ENCODE measurements around the gene HNRNPM. TPM values are rescaled to one million over a fixed set of nuclear protein-coding genes. Genes with fewer than 3 reads are reported as not detected.
A peak's percentile ranks its signal among the peaks of the same experiment; 100 is the strongest.

HNRNPM gene
- total RNA-seq, 1 experiment from 2014 or later: 298 TPM

GRCh38 chr19:8459095-8459494, 14.3 kb downstream of the HNRNPM start:
- no peaks in the 10 kb centered on the region for H3K9me2 ChIP-seq (ENCODE audit: insufficient read depth)
- BruUV-seq (replicated peaks): no TSS peak
- intact Hi-C loops (cut with micrococcal nuclease): no loop called here
- ChIA-PET POLR2A (no interaction called here), RAD21 (ENCODE audit: low non-redundant PET in 1 of 2, low total read pairs in 2 of 2, uncharacterized antibody in 2 of 2, unreplicated experiment in 2 of 2) (no interaction called here), CTCF (no interaction called here)
- H4K20me1 ChIP-seq (ENCODE audit: insufficient read depth): peaks cover 88% of the 10 kb centered on the region
- no peaks in the 10 kb centered on the region for H3K9me3 ChIP-seq (ENCODE audit: control insufficient read depth in 1 of 2, insufficient read depth in 1 of 2, low read depth in 1 of 2, low read length in 2 of 2)
- no peak for TF ChIP-seq SRF (IDR thresholded peaks at IDR 0.05; ENCODE audit: low read depth)
- no peak for TF ChIP-seq RAD21 (IDR thresholded peaks at IDR 0.05; ENCODE audit: low read depth)
- TF ChIP-seq CEBPB (IDR thresholded peaks at IDR 0.05; ENCODE audit: low read depth): no peak
- no peak for TF ChIP-seq MAX (IDR thresholded peaks at IDR 0.05)
- DNase-seq (ENCODE audit: low read depth, low spot score) (no peak), ATAC-seq (no peak)
- H3K36me3 ChIP-seq (ENCODE audit: control insufficient read depth in 1 of 2, insufficient read depth in 2 of 2, low read length in 2 of 2): peaks cover 36 to 53% of the 10 kb centered on the region in 2 experiments
- H3K4me1 ChIP-seq (ENCODE audit: control insufficient read depth in 1 of 2, insufficient read depth in 2 of 2, low read length in 2 of 2): peaks cover 10 to 23% of the 10 kb centered on the region in 2 experiments
- no peak overlapping the region for H3K9ac ChIP-seq (ENCODE audit: low read length)
- no peaks in the 10 kb centered on the region for H3K27me3 ChIP-seq (ENCODE audit: insufficient read depth, low read length)
- H3K27ac ChIP-seq (ENCODE audit: low read depth, low read length): no peak overlapping the region; the same call in 1 of the 2 replicates
- H3K4me2 ChIP-seq (ENCODE audit: low read length): peak overlapping the region; percentile 16; the same call in 1 of the 2 replicates
- no peak overlapping the region for H3K4me3 ChIP-seq (replicated peaks in 1 of 2; ENCODE audit: low read depth in 1 of 2, low read length in 2 of 2)
- H3K79me2 ChIP-seq (ENCODE audit: insufficient read depth, low read length): peaks cover 100% of the 10 kb centered on the region
- no peak overlapping the region for H2AFZ ChIP-seq (ENCODE audit: low read depth, low read length, poor library complexity, severe bottlenecking)

DNA sequence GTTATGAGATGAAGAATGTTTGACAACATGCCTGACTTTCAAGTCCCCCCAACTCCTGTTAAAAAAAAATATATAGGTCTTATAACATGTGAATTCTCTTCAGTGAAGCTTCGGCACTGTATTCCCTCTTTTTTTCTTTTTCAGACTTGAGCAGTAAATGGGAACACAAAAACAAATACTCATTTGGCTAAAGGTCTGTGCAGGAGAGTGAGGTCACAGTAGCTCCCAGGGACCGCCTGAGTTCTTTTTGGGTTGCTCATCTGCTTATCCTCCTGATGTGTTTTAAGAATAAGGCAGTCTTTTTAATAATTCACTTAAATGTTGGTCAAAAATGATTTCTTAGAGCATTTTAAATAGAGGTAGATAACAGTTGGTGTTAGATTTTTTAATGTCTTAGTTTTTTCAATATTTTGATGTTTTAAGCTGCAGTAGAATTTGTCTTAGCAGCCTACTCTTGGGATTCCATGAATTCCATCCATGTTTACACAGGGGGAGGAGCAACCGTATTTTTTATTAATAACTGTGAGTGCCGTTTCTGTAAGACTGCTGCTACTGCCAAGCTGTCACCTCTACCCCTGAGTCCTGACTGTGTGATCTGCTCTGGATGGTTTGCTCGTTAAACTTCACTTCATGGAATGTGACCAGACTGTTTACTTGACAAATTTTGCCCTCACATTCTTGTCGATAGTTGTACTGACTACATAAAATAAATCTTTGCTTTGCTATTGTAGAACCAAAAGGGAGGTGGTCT, 14.9 kb downstream of the HNRNPM start:
- peaks cover 100% of the 10 kb centered on the region for H3K79me2 ChIP-seq (ENCODE audit: insufficient read depth, low read length)
- intact Hi-C loops (cut with micrococcal nuclease): no loop called here
- H3K27me3 ChIP-seq (ENCODE audit: insufficient read depth, low read length): no peaks in the 10 kb centered on the region
- peaks cover 10 to 23% of the 10 kb centered on the region in 2 experiments for H3K4me1 ChIP-seq (ENCODE audit: control insufficient read depth in 1 of 2, insufficient read depth in 2 of 2, low read length in 2 of 2)
- ATAC-seq (peak; percentile 59; the same call in 1 of the 2 replicates), DNase-seq (ENCODE audit: low read depth, low spot score) (no peak)
- H3K9me3 ChIP-seq (ENCODE audit: control insufficient read depth in 1 of 2, insufficient read depth in 1 of 2, low read depth in 1 of 2, low read length in 2 of 2): no peaks in the 10 kb centered on the region
- peak overlapping the region; percentile 16; the same call in 1 of the 2 replicates for H3K4me2 ChIP-seq (ENCODE audit: low read length)
- ChIA-PET CTCF (no interaction called here), RAD21 (ENCODE audit: low non-redundant PET in 1 of 2, low total read pairs in 2 of 2, uncharacterized antibody in 2 of 2, unreplicated experiment in 2 of 2) (no interaction called here), POLR2A (no interaction called here)
- no peak overlapping the region for H3K9ac ChIP-seq (ENCODE audit: low read length)
- H2AFZ ChIP-seq (ENCODE audit: low read depth, low read length, poor library complexity, severe bottlenecking): no peak overlapping the region
- no peaks in the 10 kb centered on the region for H3K9me2 ChIP-seq (ENCODE audit: insufficient read depth)
- H3K27ac ChIP-seq (ENCODE audit: low read depth, low read length): no peak overlapping the region; the same call in 1 of the 2 replicates
- BruUV-seq (replicated peaks): no TSS peak
- peaks cover 85% of the 10 kb centered on the region for H4K20me1 ChIP-seq (ENCODE audit: insufficient read depth)
- peaks cover 38 to 58% of the 10 kb centered on the region in 2 experiments for H3K36me3 ChIP-seq (ENCODE audit: control insufficient read depth in 1 of 2, insufficient read depth in 2 of 2, low read length in 2 of 2)
- no peak overlapping the region for H3K4me3 ChIP-seq (replicated peaks in 1 of 2; ENCODE audit: low read depth in 1 of 2, low read length in 2 of 2)
- no peak for TF ChIP-seq MAX (IDR thresholded peaks at IDR 0.05)
- no peak for TF ChIP-seq JUND (IDR thresholded peaks at IDR 0.05)
- TF ChIP-seq SIN3A (IDR thresholded peaks at IDR 0.05; ENCODE audit: low read depth): no peak
- no peak for TF ChIP-seq ATF3 (IDR thresholded peaks at IDR 0.05)
- TF ChIP-seq ZFX (IDR thresholded peaks at IDR 0.05): no peak
- no peak for TF ChIP-seq CTCF (IDR thresholded peaks at IDR 0.05 in 2 of 3, conservative IDR thresholded peaks at IDR 0.05 in 1 of 3; ENCODE audit: borderline replicate concordance in 1 of 3, insufficient read depth in 1 of 3, low read depth in 2 of 3, low read length in 2 of 3)
- TF ChIP-seq REST (IDR thresholded peaks at IDR 0.05; ENCODE audit: low read depth): no peak
- TF ChIP-seq RAD21 (IDR thresholded peaks at IDR 0.05; ENCODE audit: low read depth): no peak
- TF ChIP-seq EGR1 (IDR thresholded peaks at IDR 0.05; ENCODE audit: low read depth): no peak
- TF ChIP-seq POLR2A (IDR thresholded peaks at IDR 0.05; ENCODE audit: borderline replicate concordance, extremely low read depth, insufficient read depth, insufficient read length): no peak
- no peak for TF ChIP-seq EZH2phosphoT487 (IDR thresholded peaks at IDR 0.05; ENCODE audit: borderline replicate concordance)
- no peak for TF ChIP-seq FOSL1 (IDR thresholded peaks at IDR 0.05; ENCODE audit: low read depth)
- no peak for TF ChIP-seq CEBPB (IDR thresholded peaks at IDR 0.05; ENCODE audit: low read depth)

Data from HCT116 (cell line).